NOMO-1 treated with DMSO at 0.1 percent for 48 hours (cell line): Measurements from ENCODE around the gene BTNL3.
"Not testable (repeated sequence)": the region's sequence is repeated elsewhere in the genome, so short reads cannot be mapped to it uniquely, and the experiment has no call there.

ENCODE experiments used
- DNase-seq: peaks from one replicate; lab custom pipeline; 2025; ENCODE audit not compliant: unreplicated experiment; lab: John Stamatoyannopoulos, UW

The BTNL3 gene

GRCh38 chr5:181045857-181046256, 57.2 kb downstream of the BTNL3 start:
- not testable (repeated sequence) for DNase-seq

- no peak for DNase-seq
These were observed 58.6 kb downstream of the BTNL3 start for GRCh38 chr5:181047288-181047687.

- no peak for DNase-seq
These were observed 59.3 kb downstream of the BTNL3 start for GRCh38 chr5:181047921-181048320.

GRCh38 chr5:181050016-181050415, 61.4 kb downstream of the BTNL3 start:
- DNase-seq: no peak

- no peak for DNase-seq
These were observed 63.4 kb downstream of the BTNL3 start for GRCh38 chr5:181051841-181052671.

GRCh38 chr5:181052672-181053487, 64.2 kb downstream of the BTNL3 start:
- DNase-seq: no peak

- DNase-seq: no peak
These were observed 65.0 kb downstream of the BTNL3 start for GRCh38 chr5:181053488-181054121.

GRCh38 chr5:181054138-181054537, 65.5 kb downstream of the BTNL3 start:
- no peak for DNase-seq

- no peak for DNase-seq
These were observed 66.3 kb downstream of the BTNL3 start for GRCh38 chr5:181054871-181055459.
